SK-N-MC (cell line): Measurements from ENCODE around the gene SKOR2.

Experiments used
- EZH2 ChIP-seq: fragments of 200-600 bp; sonication (generic); IDR thresholded peaks from one replicate; pipeline ENCODE4 v1.6.1; 2017; ENCODE audit warnings: antibody characterized with exemption
- FOXP2 ChIP-seq: optimal IDR thresholded peaks from 2 replicates; pipeline ENCODE3; 2011; ENCODE audit warnings: mild to moderate bottlenecking, moderate library complexity; ENCODE audit not compliant: insufficient read depth; ENCODE audit errors: extremely low read length, control extremely low read depth
- POLR2AphosphoS5 ChIP-seq: IDR thresholded peaks from 2 replicates; pipeline ENCODE4 v1.6.1; 2012; ENCODE audit warnings: mild to moderate bottlenecking, low read depth, low read length, borderline replicate concordance

GRCh38 chr18:47263150-47263429 is 11.6 kb upstream of the SKOR2 start:
- TF ChIP-seq POLR2AphosphoS5 (no peak), EZH2 (no peak), FOXP2 (no peak)
